Coronary artery (tissue), 2 donors: ENCODE measurements around the gene UPF2.
A peak's percentile ranks its signal among the peaks of the same experiment; 100 is the strongest.

ENCODE experiments used
- DNase-seq: peaks from one replicate; pipeline ENCODE4 v3.0.0-alpha.2; 2017; ENCODE audit warnings: low spot score
- H3K27ac ChIP-seq, 2 donors: fragments of 200-600 bp; sonication (generic); one replicate each; pipeline ENCODE4 v1.5.1; 2016 to 2019
- H3K4me3 ChIP-seq: fragments of 200-600 bp; sonication (generic); 2 replicates; pipeline ENCODE4 v1.5.1; 2016; ENCODE audit warnings: mild to moderate bottlenecking, moderate library complexity
- CTCF ChIP-seq: fragments of 200-600 bp; sonication (generic); IDR thresholded peaks from one replicate; pipeline ENCODE4 v1.5.1; 2019; ENCODE audit warnings: antibody characterized with exemption

The UPF2 gene

GRCh38 chr10:11874568-11875493, 167.8 kb downstream of the UPF2 start:
- Histone ChIP-seq H3K27ac (peak overlapping the region in 1 of 2 donors; percentile 40), H3K4me3 (no peak overlapping the region)
- TF ChIP-seq CTCF, result no peak
- no peak for DNase-seq

DNA sequence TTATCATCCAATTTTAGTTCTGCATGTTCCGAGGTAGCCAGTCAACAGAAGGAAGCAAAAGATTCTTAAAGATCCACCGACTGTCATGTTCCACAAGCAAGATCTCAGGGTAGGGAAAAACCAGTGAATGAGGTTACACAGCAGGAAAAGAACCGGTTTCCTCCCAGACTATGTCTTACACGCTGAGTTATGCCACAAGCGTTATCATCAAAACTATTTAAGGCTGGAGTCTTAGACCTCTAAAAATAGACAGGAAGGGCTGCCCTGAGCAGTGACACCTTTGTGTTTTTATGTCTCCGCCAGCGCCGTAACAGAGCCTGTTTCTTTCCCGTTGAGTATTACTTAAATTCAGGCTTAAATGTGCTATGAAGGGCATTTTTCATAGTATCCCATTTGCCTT, 171.1 kb downstream of the UPF2 start:
- no peak for DNase-seq
- no peak for TF ChIP-seq CTCF
- Histone ChIP-seq H3K4me3 (no peak overlapping the region), H3K27ac (no peak overlapping the region)

- no peak for TF ChIP-seq CTCF
- Histone ChIP-seq H3K27ac (no peak overlapping the region), H3K4me3 (no peak overlapping the region)
- no peak for DNase-seq
These were observed 171.7 kb downstream of the UPF2 start for GRCh38 chr10:11870900-11871400.

DNA sequence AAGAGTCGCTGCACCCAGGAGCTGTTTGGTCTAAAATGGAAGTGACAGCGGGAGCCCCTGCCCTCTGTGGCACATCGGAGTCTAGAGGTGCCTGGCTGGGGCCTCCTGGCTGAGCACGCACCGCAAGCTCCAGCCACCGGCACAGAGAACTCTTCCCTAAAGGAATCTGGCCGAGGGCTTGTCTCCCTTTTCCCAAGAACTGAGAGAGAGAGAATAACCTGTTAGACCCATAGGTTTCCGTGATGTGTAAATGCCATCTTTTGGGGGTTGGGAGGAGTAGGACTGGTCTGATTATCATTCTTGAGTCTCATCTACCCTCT, 172.2 kb downstream of the UPF2 start:
- Histone ChIP-seq H3K27ac (no peak overlapping the region), H3K4me3 (peak overlapping the region; percentile 64)
- no peak for DNase-seq
- no peak for TF ChIP-seq CTCF
